OCI-LY7 (cell line): ENCODE measurements around the gene DSTYK. TPM values are rescaled to one million over a fixed set of nuclear protein-coding genes. Genes with fewer than 3 reads are reported as not detected.
"Not testable (repeated sequence)": the region's sequence is repeated elsewhere in the genome, so short reads cannot be mapped to it uniquely, and the experiment has no call there.

ENCODE experiments used
- BruUV-seq: library from RNA; stranded (reverse); fragments of 400-500 nt; replicated peaks from 2 replicates; lab custom pipeline; 2021; lab: Mats Ljungman, UMichigan
- CTCF ChIA-PET: fragments of 300-600 bp; sonication (Branson Sonifier 250); formaldehyde crosslinking; loops from one replicate; lab custom pipeline; 2022; ENCODE audit warnings: antibody characterized with exemption; ENCODE audit not compliant: unreplicated experiment; lab: Charles Lee
- POLR2A ChIA-PET: fragments of 300-600 bp; sonication (Branson Sonifier 250); formaldehyde crosslinking; loops from one replicate; lab custom pipeline; 2022; ENCODE audit warnings: antibody characterized with exemption; lab: Charles Lee
- DNase-seq: peaks from one replicate; pipeline ENCODE4 v3.0.0-alpha.2; 2015; ENCODE audit warnings: low spot score
- H2AFZ ChIP-seq: fragments of 200-600 bp; sonication (generic), shearing (Covaris generic); 2 replicates; pipeline ENCODE4 v1.6.1; 2014; ENCODE audit warnings: mild to moderate bottlenecking, antibody characterized with exemption, low read length, moderate library complexity
- H3K27ac ChIP-seq: fragments of 200-600 bp; sonication (generic); 2 replicates; pipeline ENCODE4 v1.5.1; 2014; ENCODE audit warnings: mixed run types, low read depth, mild to moderate bottlenecking, moderate library complexity, low read length, inconsistent platforms; ENCODE audit not compliant: poor library complexity, severe bottlenecking
- H3K36me3 ChIP-seq: fragments of 200-600 bp; sonication (generic); 2 replicates; pipeline ENCODE4 v1.6.1; 2014; ENCODE audit warnings: mild to moderate bottlenecking, antibody characterized with exemption, low read length, moderate library complexity, mixed read lengths; ENCODE audit not compliant: insufficient read depth
- H3K4me1 ChIP-seq: fragments of 200-600 bp; sonication (generic); 2 replicates; pipeline ENCODE4 v1.5.1; 2014; ENCODE audit warnings: mild to moderate bottlenecking, low read length; ENCODE audit not compliant: insufficient read depth, poor library complexity, severe bottlenecking
- H3K4me2 ChIP-seq: fragments of 200-600 bp; sonication (generic); 2 replicates; pipeline ENCODE4 v1.6.1; 2014; ENCODE audit warnings: mild to moderate bottlenecking, low read length
- H3K4me3 ChIP-seq: fragments of 200-600 bp; sonication (generic); 2 replicates; pipeline ENCODE4 v1.5.1; 2014; ENCODE audit warnings: mild to moderate bottlenecking, low read depth, low read length; ENCODE audit not compliant: poor library complexity, severe bottlenecking
- H3K79me2 ChIP-seq: fragments of 200-600 bp; sonication (generic); 2 replicates; pipeline ENCODE4 v1.6.1; 2016; ENCODE audit warnings: low read depth, mild to moderate bottlenecking, low read length, moderate library complexity, mixed read lengths; ENCODE audit not compliant: insufficient read depth
- H3K9me2 ChIP-seq: fragments of 200-600 bp; sonication (generic); 2 replicates; pipeline ENCODE4 v1.6.1; 2016; ENCODE audit warnings: mild to moderate bottlenecking, low read length, mixed read lengths; ENCODE audit not compliant: insufficient read depth
- H3K9me3 ChIP-seq: fragments of 200-600 bp; sonication (generic); 2 replicates; pipeline ENCODE4 v1.6.1; 2014; ENCODE audit warnings: mild to moderate bottlenecking, mixed run types, low read length, mixed read lengths
- H4K20me1 ChIP-seq: fragments of 200-600 bp; sonication (generic); 2 replicates; pipeline ENCODE4 v1.6.1; 2014; ENCODE audit warnings: mild to moderate bottlenecking, antibody characterized with exemption, low read length, moderate library complexity, mixed read lengths; ENCODE audit not compliant: insufficient read depth
- EZH2phosphoT487 ChIP-seq: fragments of 200-600 bp; sonication (generic); IDR thresholded peaks from 2 replicates; pipeline ENCODE4 v1.6.1; 2018; ENCODE audit warnings: low read depth, borderline replicate concordance, mild to moderate bottlenecking, mixed run types, antibody characterized with exemption, low read length, moderate library complexity, mixed read lengths
- intact Hi-C: fragments of 100-400 bp; cut with micrococcal nuclease; formaldehyde crosslinking; loops from one replicate; pipeline ENCODE4 v1.10.0; 2022; ENCODE audit not compliant: unreplicated experiment
- total RNA-seq, 2 experiments: library from RNA; depleted of rRNA in 1 of 2; stranded (reverse); fragments of >200 nt in 1 of 2; shearing (Covaris generic) in 1 of 2; gene quantifications; 2 replicates each; pipeline ENCODE4 v1.2.3, GENCODE V29; 2014 to 2022
- TF ChIP-seq, protein P1 (sequence below): fragments of 200-600 bp; sonication (generic); conservative IDR thresholded peaks from 2 replicates; pipeline ENCODE4 v1.5.1; 2014; ENCODE audit warnings: mild to moderate bottlenecking, antibody characterized with exemption, low read length, moderate library complexity, mixed read lengths

The DSTYK gene
- total RNA-seq, 2 experiments from 2014 or later = 4.7 to 6.6 TPM

DNA sequence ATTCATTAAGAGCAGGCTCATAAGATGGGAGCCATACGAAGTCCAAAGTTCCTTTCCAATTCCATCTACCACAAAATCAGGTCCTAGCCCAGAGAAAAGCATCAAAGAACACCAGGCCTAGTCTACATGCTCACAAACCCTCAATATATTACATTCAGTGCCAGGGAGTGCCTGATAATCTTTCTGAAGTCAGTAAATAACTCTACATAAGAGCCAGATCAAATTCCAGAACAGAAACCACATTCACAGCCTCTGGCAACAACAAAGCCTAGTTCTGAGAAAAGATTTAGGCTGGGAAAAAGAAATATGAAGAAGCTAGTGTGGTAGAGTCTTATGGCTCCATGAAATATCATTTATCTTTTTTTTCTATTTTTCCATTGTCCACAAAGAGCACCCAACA lies 49.2 kb downstream of the DSTYK start:
- peaks cover 66% of the 10 kb centered on the region for H3K36me3 ChIP-seq
- H3K4me1 ChIP-seq = no peaks in the 10 kb centered on the region
- CTCF ChIA-PET = no interaction called here
- intact Hi-C loops = no loop called here
- DNase-seq = no peak
- no peak overlapping the region for H3K4me3 ChIP-seq
- BruUV-seq = no TSS peak
- H4K20me1 ChIP-seq = no peaks in the 10 kb centered on the region
- no peak overlapping the region for H2AFZ ChIP-seq
- POLR2A ChIA-PET = no interaction called here
- H3K79me2 ChIP-seq = no peaks in the 10 kb centered on the region
- no peaks in the 10 kb centered on the region for H3K9me2 ChIP-seq
- TF ChIP-seq, protein P1, sequence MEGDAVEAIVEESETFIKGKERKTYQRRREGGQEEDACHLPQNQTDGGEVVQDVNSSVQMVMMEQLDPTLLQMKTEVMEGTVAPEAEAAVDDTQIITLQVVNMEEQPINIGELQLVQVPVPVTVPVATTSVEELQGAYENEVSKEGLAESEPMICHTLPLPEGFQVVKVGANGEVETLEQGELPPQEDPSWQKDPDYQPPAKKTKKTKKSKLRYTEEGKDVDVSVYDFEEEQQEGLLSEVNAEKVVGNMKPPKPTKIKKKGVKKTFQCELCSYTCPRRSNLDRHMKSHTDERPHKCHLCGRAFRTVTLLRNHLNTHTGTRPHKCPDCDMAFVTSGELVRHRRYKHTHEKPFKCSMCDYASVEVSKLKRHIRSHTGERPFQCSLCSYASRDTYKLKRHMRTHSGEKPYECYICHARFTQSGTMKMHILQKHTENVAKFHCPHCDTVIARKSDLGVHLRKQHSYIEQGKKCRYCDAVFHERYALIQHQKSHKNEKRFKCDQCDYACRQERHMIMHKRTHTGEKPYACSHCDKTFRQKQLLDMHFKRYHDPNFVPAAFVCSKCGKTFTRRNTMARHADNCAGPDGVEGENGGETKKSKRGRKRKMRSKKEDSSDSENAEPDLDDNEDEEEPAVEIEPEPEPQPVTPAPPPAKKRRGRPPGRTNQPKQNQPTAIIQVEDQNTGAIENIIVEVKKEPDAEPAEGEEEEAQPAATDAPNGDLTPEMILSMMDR = no peak
- TF ChIP-seq EZH2phosphoT487 = no peak
- H3K9me3 ChIP-seq = peaks cover under 1% of the 10 kb centered on the region; the same call in 1 of the 2 replicates
- H3K27ac ChIP-seq = no peak overlapping the region
- H3K4me2 ChIP-seq = no peak overlapping the region

DNA sequence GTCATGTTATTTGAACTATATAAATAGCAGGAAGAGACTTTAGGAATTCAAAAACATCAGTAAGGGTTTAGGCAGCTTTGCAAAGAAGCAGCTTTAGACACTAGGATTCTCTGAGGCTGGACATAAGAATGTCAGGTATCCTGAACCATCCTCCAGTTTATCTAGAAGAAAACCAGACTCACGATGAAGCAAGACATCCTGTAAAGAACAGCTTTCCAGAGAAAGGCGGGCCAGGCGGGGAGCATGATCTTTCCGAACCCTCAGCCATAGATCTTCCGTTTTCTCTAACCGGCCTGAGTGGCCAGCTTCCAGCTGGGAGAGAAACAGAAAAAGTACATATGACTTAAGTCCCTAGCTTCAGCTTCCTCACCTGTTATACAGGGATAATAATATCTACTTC lies 50.4 kb downstream of the DSTYK start:
- BruUV-seq = no TSS peak
- Histone ChIP-seq H3K9me3 (peaks cover 13% of the 10 kb centered on the region), H3K4me3 (no peak overlapping the region), H3K9me2 (no peaks in the 10 kb centered on the region), H3K79me2 (no peaks in the 10 kb centered on the region), H4K20me1 (no peaks in the 10 kb centered on the region), H3K27ac (no peak overlapping the region), H2AFZ (no peak overlapping the region), H3K4me1 (no peaks in the 10 kb centered on the region), H3K36me3 (peaks cover 78% of the 10 kb centered on the region), H3K4me2 (no peak overlapping the region)
- intact Hi-C loops = no loop called here
- ChIA-PET POLR2A (interaction anchor here (0.6 kb wide), 1 partner anchor 28 kb away, joined by 3 read pairs; no protein-coding TSS in a partner anchor), CTCF (no interaction called here)
- DNase-seq = no peak
- TF ChIP-seq, protein P1 = no peak
- no peak for TF ChIP-seq EZH2phosphoT487

DNA sequence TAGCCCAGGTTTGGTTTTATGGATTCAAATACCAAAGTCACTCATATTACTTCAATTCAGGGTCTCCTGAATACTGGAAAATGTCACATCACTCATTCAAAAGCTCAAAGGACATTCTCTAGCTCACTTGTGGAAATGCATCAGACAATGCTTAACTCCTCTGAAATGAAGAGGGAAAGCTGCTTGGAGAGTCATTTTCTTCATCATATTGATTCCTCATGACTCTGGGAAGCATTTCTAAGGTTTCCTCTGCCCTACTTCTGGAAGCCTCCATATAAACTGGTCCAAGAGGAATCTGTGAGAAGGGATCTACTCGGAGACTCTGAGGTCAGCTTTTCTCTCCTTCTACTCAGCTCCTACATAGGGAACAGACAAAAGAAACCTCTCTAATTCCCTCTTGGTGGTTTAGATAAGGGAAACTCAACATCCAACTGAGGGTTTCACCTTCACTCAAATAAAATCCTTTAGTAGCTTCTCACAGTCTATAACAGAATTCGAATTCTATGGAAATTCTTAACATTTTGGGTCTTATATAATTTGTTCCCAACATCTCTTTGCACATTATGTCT lies 53.4 kb downstream of the DSTYK start:
- H3K4me2 ChIP-seq = no peak overlapping the region
- DNase-seq = no peak
- ChIA-PET POLR2A (interaction anchor here (0.7 to 1.3 kb wide), 4 partner anchors 16 to 37 kb away, joined by 3 read pairs; partner anchors contain the start of gene RBBP5), CTCF (no interaction called here)
- no peaks in the 10 kb centered on the region for H4K20me1 ChIP-seq
- peaks cover 90% of the 10 kb centered on the region for H3K36me3 ChIP-seq
- H3K4me1 ChIP-seq = no peaks in the 10 kb centered on the region
- no peak overlapping the region for H3K4me3 ChIP-seq
- H2AFZ ChIP-seq = no peak overlapping the region
- no peak for TF ChIP-seq EZH2phosphoT487
- TF ChIP-seq, protein P1 = no peak
- no peaks in the 10 kb centered on the region for H3K79me2 ChIP-seq
- H3K27ac ChIP-seq = no peak overlapping the region
- peaks cover 20% of the 10 kb centered on the region for H3K9me3 ChIP-seq
- no TSS peak for BruUV-seq
- intact Hi-C loops = no loop called here
- no peaks in the 10 kb centered on the region for H3K9me2 ChIP-seq

DNA sequence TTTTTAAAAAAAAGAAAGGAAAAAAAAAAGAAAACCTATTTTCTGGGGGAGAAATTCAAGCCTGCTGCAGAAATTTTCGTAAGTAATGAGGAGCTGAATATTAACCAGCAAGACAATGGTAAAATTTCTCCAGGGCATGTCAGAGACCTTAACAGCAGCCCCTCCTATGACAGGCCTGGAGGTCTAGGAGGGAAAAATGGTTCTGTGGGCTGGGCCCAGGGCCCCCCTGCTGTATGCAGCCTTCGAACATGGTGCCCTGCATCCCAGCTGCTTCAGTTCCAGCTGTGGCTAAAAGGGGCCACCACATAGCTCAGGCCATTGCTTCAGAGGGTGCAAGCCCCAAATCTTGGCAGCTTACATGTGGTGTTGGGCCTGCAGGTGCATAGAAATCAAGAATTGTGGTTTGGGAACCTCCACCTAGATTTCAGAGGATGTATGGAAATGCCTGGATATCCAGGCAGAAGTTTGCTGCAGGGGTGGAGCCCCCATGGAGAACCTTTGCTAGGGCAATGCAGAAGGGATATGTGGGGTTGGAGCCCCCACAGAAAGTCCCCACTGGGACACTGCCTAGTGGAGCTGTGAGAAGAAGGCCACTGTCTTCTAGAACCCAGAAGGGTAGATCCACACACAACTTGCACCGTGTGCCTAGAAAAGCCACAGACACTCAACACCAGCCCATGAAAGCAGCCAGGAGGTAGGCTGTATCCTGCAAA lies 55.7 kb downstream of the DSTYK start:
- CTCF ChIA-PET, BruUV-seq, H3K9me2 ChIP-seq, DNase-seq, H2AFZ ChIP-seq, POLR2A ChIA-PET, H3K27ac ChIP-seq, H3K4me3 ChIP-seq, H3K4me2 ChIP-seq, H3K4me1 ChIP-seq, intact Hi-C loops, H3K79me2 ChIP-seq, H4K20me1 ChIP-seq: not testable (repeated sequence)
- peaks cover 69% of the 10 kb centered on the region for H3K36me3 ChIP-seq
- peaks cover 20% of the 10 kb centered on the region for H3K9me3 ChIP-seq
